HEK293T (cell line): ENCODE results near the gene TDRKH.
"Not testable (repeated sequence)": the region's sequence is repeated elsewhere in the genome, so short reads cannot be mapped to it uniquely, and the experiment has no call there.

ENCODE experiments used
- CTCF ChIA-PET: fragments of 350-600 bp; formaldehyde crosslinking; extraction: SDS; loops from one replicate; lab custom pipeline; 2021; ENCODE audit warnings: antibody characterized with exemption, inconsistent platforms; lab: Yijun Ruan, JAX
- POLR2A ChIA-PET: fragments of 350-600 bp; formaldehyde crosslinking; extraction: SDS; loops from one replicate; lab custom pipeline; 2020; ENCODE audit warnings: antibody characterized with exemption, inconsistent platforms; lab: Yijun Ruan, JAX
- DNase-seq: peaks from one replicate; pipeline ENCODE4 v3.0.0; 2012; ENCODE audit warnings: mixed read lengths; ENCODE audit errors: extremely low spot score
- ARNT ChIP-seq: fragments of 450-650 bp; IDR thresholded peaks from 2 replicates; pipeline ENCODE4 v1.6.1; 2017; ENCODE audit warnings: mild to moderate bottlenecking
- BHLHE40 ChIP-seq: fragments of 450-650 bp; IDR thresholded peaks from 2 replicates; pipeline ENCODE4 v1.6.1; 2016; ENCODE audit warnings: mild to moderate bottlenecking, moderate library complexity, borderline replicate concordance
- CTBP1 ChIP-seq: fragments of 450-650 bp; IDR thresholded peaks from 2 replicates; pipeline ENCODE4 v1.6.1; 2016; ENCODE audit warnings: borderline replicate concordance
- ELF4 ChIP-seq: fragments of 450-650 bp; IDR thresholded peaks from 2 replicates; pipeline ENCODE4 v1.6.1; 2017; ENCODE audit warnings: antibody characterized with exemption
- FOXA1 ChIP-seq: fragments of 450-650 bp; IDR thresholded peaks from 2 replicates; pipeline ENCODE4 v1.6.1; 2016; ENCODE audit warnings: mild to moderate bottlenecking
- FOXK2 ChIP-seq: fragments of 450-650 bp; IDR thresholded peaks from 2 replicates; pipeline ENCODE4 v1.6.1; 2016; ENCODE audit warnings: mild to moderate bottlenecking
- FOXM1 ChIP-seq: fragments of 450-650 bp; IDR thresholded peaks from 2 replicates; pipeline ENCODE4 v1.6.1; 2017; ENCODE audit warnings: mild to moderate bottlenecking, borderline replicate concordance
- HDGF ChIP-seq: fragments of 450-650 bp; IDR thresholded peaks from 2 replicates; pipeline ENCODE4 v1.6.1; 2017; ENCODE audit warnings: antibody characterized with exemption, borderline replicate concordance
- L3MBTL2 ChIP-seq: fragments of 450-650 bp; conservative IDR thresholded peaks from 2 replicates; pipeline ENCODE4 v1.6.1; 2016; ENCODE audit warnings: mild to moderate bottlenecking
- LEF1 ChIP-seq: fragments of 450-650 bp; IDR thresholded peaks from 2 replicates; pipeline ENCODE4 v1.6.1; 2017; ENCODE audit warnings: mild to moderate bottlenecking, borderline replicate concordance
- NFRKB ChIP-seq: fragments of 450-650 bp; IDR thresholded peaks from 2 replicates; pipeline ENCODE4 v1.6.1; 2016; ENCODE audit warnings: mild to moderate bottlenecking, moderate library complexity
- SP1 ChIP-seq: fragments of 450-650 bp; IDR thresholded peaks from 2 replicates; pipeline ENCODE4 v1.6.1; 2017
- SUZ12 ChIP-seq: fragments of 450-650 bp; IDR thresholded peaks from 2 replicates; pipeline ENCODE4 v1.6.1; 2016; ENCODE audit warnings: mild to moderate bottlenecking
- TARDBP ChIP-seq: fragments of 450-650 bp; IDR thresholded peaks from 2 replicates; pipeline ENCODE4 v1.6.1; 2016
- ZNF384 ChIP-seq: fragments of 450-650 bp; IDR thresholded peaks from 2 replicates; pipeline ENCODE4 v1.6.1; 2016
- TF ChIP-seq, protein P1 (sequence below): fragments of 450-650 bp; IDR thresholded peaks from 2 replicates; pipeline ENCODE4 v1.6.1; 2016

Gene TDRKH

GRCh38 chr1:151775894-151776664, 14.2 kb downstream of the TDRKH start:
- ChIA-PET CTCF (no interaction called here), POLR2A (interaction anchor here (1.2 kb wide), 1 partner anchor 13 kb away, joined by 6 read pairs; no protein-coding TSS in a partner anchor)
- no peak for DNase-seq
- no peak for TF ChIP-seq BHLHE40
- TF ChIP-seq NFRKB, result no peak
- TF ChIP-seq SP1, result no peak
- TF ChIP-seq, protein P1, sequence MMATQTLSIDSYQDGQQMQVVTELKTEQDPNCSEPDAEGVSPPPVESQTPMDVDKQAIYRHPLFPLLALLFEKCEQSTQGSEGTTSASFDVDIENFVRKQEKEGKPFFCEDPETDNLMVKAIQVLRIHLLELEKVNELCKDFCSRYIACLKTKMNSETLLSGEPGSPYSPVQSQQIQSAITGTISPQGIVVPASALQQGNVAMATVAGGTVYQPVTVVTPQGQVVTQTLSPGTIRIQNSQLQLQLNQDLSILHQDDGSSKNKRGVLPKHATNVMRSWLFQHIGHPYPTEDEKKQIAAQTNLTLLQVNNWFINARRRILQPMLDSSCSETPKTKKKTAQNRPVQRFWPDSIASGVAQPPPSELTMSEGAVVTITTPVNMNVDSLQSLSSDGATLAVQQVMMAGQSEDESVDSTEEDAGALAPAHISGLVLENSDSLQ, result no peak
- TF ChIP-seq FOXM1, result no peak
- TF ChIP-seq FOXA1, result no peak
- TF ChIP-seq FOXK2, result no peak
- TF ChIP-seq CTBP1, result no peak
- no peak for TF ChIP-seq TARDBP
- TF ChIP-seq ELF4, result no peak

GRCh38 chr1:151774256-151774922, 15.9 kb downstream of the TDRKH start:
- TF ChIP-seq SP1 (no peak), FOXM1 (no peak), ARNT (no peak), SUZ12 (no peak), NFRKB (no peak), CTBP1 (no peak), ZNF384 (no peak), FOXA1 (no peak)
- TF ChIP-seq, protein P1, result no peak
- ChIA-PET POLR2A (interaction anchor here (1.3 kb wide), 1 partner anchor 11 kb away, joined by 5 read pairs; the partner anchor contains the start of gene MRPL9), CTCF (no interaction called here)
- no peak for DNase-seq

- TF ChIP-seq SP1, result no peak
- no peak for TF ChIP-seq HDGF
- no peak for TF ChIP-seq BHLHE40
- no peak for TF ChIP-seq FOXK2
- TF ChIP-seq ARNT, result no peak
- TF ChIP-seq ELF4, result no peak
- no peak for TF ChIP-seq NFRKB
- no peak for TF ChIP-seq FOXA1
- TF ChIP-seq ZNF384, result no peak
- no peak for TF ChIP-seq SUZ12
- no peak for TF ChIP-seq L3MBTL2
- no peak for TF ChIP-seq LEF1
- TF ChIP-seq, protein P1, result no peak
- no peak for TF ChIP-seq TARDBP
- TF ChIP-seq FOXM1, result no peak
- no peak for TF ChIP-seq CTBP1
- ChIA-PET CTCF (no interaction called here), POLR2A (no interaction called here)
- DNase-seq, result no peak
These were observed 16.6 kb downstream of the TDRKH start for GRCh38 chr1:151773702-151774101.

GRCh38 chr1:151769270-151769669, 21.0 kb downstream of the TDRKH start:
- POLR2A ChIA-PET, DNase-seq, CTCF ChIA-PET: not testable (repeated sequence)

DNA sequence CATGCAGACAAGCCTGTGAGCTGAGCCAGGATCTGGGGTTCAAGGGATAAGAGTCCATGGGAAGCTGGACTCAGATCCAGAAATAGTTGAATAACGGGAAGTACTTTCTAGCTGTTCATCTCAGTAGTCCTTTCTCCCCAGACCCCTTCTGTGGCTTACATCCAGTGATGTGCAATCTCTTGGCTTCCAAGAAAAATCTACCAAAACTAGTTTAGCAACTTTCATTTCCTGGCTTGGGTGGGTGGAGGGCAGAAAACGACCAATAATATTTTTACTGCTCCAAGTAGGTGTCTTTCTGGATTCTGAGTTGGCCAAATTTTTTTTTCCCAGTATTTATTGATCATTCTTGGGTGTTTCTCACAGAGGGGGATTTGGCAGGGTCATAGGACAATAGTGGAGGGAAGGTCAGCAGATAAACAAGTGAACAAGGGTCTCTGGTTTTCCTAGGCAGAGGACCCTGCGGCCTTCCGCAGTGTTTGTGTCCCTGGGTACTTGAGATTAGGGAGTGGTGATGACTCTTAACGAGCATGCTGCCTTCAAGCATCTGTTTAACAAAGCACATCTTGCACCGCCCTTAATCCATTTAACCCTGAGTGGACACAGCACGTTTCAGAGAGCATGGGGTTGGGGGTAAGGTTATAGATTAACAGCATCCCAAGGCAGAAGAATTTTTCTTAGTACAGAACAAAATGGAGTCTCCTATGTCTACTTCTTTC, 21.8 kb downstream of the TDRKH start:
- POLR2A ChIA-PET, result interaction anchor here (0.8 kb wide), 1 partner anchor 172 kb away, joined by 3 read pairs; no protein-coding TSS in a partner anchor
- DNase-seq, CTCF ChIA-PET: not testable (repeated sequence)

DNA sequence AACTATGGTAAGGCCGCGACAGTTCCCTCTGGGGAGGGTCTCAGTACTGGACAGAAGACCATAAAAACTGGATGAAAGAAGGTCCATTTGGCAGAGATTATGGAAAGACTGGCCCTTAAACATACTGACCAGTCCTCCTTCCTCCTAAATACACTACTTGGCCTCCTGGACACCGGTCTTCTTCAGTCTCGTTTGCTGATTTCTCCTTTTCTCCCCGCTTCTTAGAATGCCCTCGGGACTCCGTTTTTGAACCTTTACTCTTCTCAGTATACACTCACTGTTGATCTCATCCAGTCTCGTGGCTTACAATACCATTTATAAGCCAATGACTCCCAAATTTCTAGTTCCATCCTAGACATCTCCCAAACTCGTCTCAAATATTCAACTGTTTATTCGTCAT, 26.3 kb downstream of the TDRKH start:
- ChIA-PET POLR2A (interaction anchor here (0.7 to 1.9 kb wide), 8 partner anchors 9 to 91 kb away, joined by 3 to 16 read pairs (median 4); no protein-coding TSS in a partner anchor), CTCF (no interaction called here)
- DNase-seq, result no peak
- no peak for TF ChIP-seq ELF4
- TF ChIP-seq, protein P1, result no peak
- TF ChIP-seq SP1, result no peak
- no peak for TF ChIP-seq BHLHE40
- TF ChIP-seq SUZ12, result no peak
- TF ChIP-seq LEF1, result no peak
- TF ChIP-seq HDGF, result no peak
- TF ChIP-seq NFRKB, result no peak
- TF ChIP-seq FOXK2, result no peak
- no peak for TF ChIP-seq ZNF384
- TF ChIP-seq ARNT, result no peak
- no peak for TF ChIP-seq TARDBP
- no peak for TF ChIP-seq L3MBTL2
- no peak for TF ChIP-seq CTBP1
- no peak for TF ChIP-seq FOXA1
